Left ventricle myocardium inferior (tissue), 1 donor: Measurements from ENCODE around the gene COL24A1. TPM values are rescaled to one million over a fixed set of nuclear protein-coding genes. Genes with fewer than 3 reads are reported as not detected.

Experiments
- DNase-seq: peaks from one replicate; pipeline ENCODE4 v3.0.0-alpha.2; 2020
- H3K27ac ChIP-seq: fragments of 200-600 bp; replicated peaks from 2 replicates; pipeline ENCODE4 v1.8.0; 2021
- H3K27me3 ChIP-seq: fragments of 200-600 bp; 2 replicates; pipeline ENCODE4 v1.8.0; 2021; ENCODE audit warnings: low read depth
- H3K36me3 ChIP-seq: fragments of 200-600 bp; 2 replicates; pipeline ENCODE4 v1.8.0; 2021
- H3K4me1 ChIP-seq: fragments of 200-600 bp; 2 replicates; pipeline ENCODE4 v1.8.0; 2021
- H3K4me3 ChIP-seq: fragments of 200-600 bp; 2 replicates; pipeline ENCODE4 v1.8.0; 2021; ENCODE audit warnings: mild to moderate bottlenecking, moderate library complexity
- H3K9me3 ChIP-seq: fragments of 200-600 bp; replicated peaks from 2 replicates; pipeline ENCODE4 v1.8.0; 2021
- intact Hi-C: fragments of 100-400 bp; cut with micrococcal nuclease; formaldehyde crosslinking; loops from one replicate; pipeline ENCODE4 v1.11.0; 2022
- total RNA-seq: library from RNA; stranded (reverse); fragmentation: NEBNext Ultra II Directional; extraction: Animal tissue kit (Norgen Biotek cat#: 25700); gene quantifications from one replicate; pipeline ENCODE4 v1.2.1, GENCODE V29; 2021
- TF ChIP-seq, protein P1 (sequence below): fragments of 200-600 bp; IDR thresholded peaks from 2 replicates; pipeline ENCODE4 v1.8.0; 2021; ENCODE audit warnings: antibody characterized with exemption, mild to moderate bottlenecking, borderline replicate concordance
- donor health status: DM: no; HTN: yes; CAD: no; lungs with severe emphysema.

Gene COL24A1
- total RNA-seq, 1 donor from 2014 or later: 0.74 TPM

DNA sequence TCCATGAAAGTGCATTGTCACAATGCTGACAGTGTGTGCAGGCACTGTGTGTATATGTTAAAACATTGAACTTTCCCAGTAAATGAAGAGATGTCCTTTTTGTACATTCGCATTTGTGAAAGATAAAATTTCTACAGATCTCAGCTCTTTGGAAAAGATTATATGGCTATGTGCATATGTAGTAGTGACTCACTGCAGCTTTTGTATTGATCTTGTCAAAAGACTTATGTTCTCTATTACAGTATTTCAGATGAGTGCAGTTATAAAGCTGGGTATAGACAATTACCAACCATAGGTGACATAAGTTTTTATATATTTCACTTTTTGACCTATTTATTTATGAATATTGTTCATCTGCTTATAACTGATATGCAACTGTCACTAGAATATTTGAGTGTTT lies 212.6 kb downstream of the COL24A1 start:
- no peak for DNase-seq
- Histone ChIP-seq H3K4me1 (no peaks in the 10 kb centered on the region), H3K27ac (no peak overlapping the region), H3K27me3 (no peaks in the 10 kb centered on the region), H3K4me3 (no peak overlapping the region), H3K36me3 (no peaks in the 10 kb centered on the region), H3K9me3 (no peaks in the 10 kb centered on the region)
- intact Hi-C loops: no loop called here
- TF ChIP-seq, protein P1, sequence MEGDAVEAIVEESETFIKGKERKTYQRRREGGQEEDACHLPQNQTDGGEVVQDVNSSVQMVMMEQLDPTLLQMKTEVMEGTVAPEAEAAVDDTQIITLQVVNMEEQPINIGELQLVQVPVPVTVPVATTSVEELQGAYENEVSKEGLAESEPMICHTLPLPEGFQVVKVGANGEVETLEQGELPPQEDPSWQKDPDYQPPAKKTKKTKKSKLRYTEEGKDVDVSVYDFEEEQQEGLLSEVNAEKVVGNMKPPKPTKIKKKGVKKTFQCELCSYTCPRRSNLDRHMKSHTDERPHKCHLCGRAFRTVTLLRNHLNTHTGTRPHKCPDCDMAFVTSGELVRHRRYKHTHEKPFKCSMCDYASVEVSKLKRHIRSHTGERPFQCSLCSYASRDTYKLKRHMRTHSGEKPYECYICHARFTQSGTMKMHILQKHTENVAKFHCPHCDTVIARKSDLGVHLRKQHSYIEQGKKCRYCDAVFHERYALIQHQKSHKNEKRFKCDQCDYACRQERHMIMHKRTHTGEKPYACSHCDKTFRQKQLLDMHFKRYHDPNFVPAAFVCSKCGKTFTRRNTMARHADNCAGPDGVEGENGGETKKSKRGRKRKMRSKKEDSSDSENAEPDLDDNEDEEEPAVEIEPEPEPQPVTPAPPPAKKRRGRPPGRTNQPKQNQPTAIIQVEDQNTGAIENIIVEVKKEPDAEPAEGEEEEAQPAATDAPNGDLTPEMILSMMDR: no peak

DNA sequence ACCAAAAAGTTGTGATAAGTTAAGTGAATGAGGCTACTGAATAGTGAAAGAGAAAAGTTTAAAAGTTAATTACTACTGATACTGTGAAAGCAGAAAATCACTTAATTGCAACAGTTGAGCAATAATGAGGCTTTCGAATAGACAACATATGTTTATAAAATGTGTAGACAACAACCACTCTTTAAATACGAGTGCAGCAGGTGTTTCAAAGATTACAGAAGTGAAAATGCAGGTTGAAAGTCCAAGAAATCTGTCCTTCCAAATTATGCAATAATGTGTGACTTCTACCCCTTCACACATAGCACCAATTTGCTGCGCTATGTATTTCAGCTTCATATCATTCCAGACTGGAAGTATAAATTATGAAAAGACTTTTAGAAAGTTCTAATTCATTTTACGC lies 213.0 kb downstream of the COL24A1 start:
- Histone ChIP-seq H3K27me3 (no peaks in the 10 kb centered on the region), H3K4me3 (no peak overlapping the region), H3K4me1 (no peaks in the 10 kb centered on the region), H3K27ac (no peak overlapping the region), H3K36me3 (no peaks in the 10 kb centered on the region), H3K9me3 (no peaks in the 10 kb centered on the region)
- intact Hi-C loops: no loop called here
- TF ChIP-seq, protein P1: no peak
- DNase-seq: no peak

DNA sequence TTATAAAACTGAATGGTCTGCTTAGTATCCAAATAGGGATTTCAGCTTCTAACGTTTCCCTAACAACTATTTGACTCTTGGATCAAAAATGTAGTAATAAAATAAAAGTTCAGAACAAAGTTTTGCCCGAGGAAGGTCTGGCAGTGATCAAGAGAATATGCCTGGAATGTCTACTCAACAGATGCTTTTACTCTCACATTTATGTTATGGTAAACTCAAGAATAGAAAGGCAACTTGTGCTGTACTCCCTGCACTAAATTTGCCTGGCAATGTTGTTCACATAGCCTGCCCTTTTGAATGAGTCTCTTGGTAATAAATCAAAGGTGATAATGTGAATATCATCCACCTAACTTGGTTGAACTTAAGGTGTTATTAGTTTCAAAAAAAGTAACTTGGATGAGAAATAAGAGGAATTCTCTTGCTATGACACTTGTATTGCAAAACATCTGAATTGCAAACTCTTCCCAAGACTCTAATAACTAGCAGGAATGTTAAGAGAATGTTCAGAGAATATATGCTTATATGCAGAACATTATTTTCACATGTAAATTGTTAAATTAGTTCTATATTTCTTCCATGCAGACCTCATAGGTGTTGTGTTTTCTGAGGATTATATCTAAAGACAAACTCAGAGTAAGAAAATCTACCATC lies 215.8 kb downstream of the COL24A1 start:
- no peaks in the 10 kb centered on the region for H3K9me3 ChIP-seq
- no peaks in the 10 kb centered on the region for H3K4me1 ChIP-seq
- H3K27ac ChIP-seq: no peak overlapping the region
- no peaks in the 10 kb centered on the region for H3K27me3 ChIP-seq
- no peaks in the 10 kb centered on the region for H3K36me3 ChIP-seq
- TF ChIP-seq, protein P1: no peak
- no peak overlapping the region for H3K4me3 ChIP-seq
- no peak for DNase-seq
- intact Hi-C loops: no loop called here

DNA sequence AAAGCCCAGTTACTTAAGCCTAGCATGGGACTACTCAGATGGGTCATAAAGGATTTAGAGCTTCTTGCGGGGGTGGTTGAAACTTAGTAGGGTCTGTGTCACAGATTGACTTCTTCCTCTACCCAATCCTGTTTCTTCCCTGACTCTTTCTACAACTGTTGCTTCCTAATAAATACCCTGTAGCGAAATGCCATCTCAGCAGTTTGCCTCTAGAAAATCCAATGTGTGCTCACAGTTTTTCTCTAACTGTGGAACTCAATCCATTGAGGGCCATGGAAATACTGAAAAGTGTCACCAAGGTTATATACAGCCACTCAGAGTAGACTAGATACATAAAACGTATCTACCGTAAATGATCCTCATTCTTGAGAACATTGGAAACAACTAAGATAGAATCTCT lies 217.7 kb downstream of the COL24A1 start:
- no peak for DNase-seq
- no peak overlapping the region for H3K27ac ChIP-seq
- no peaks in the 10 kb centered on the region for H3K4me1 ChIP-seq
- H3K27me3 ChIP-seq: no peaks in the 10 kb centered on the region
- no peaks in the 10 kb centered on the region for H3K9me3 ChIP-seq
- intact Hi-C loops: no loop called here
- H3K36me3 ChIP-seq: no peaks in the 10 kb centered on the region
- no peak overlapping the region for H3K4me3 ChIP-seq
- TF ChIP-seq, protein P1: no peak

DNA sequence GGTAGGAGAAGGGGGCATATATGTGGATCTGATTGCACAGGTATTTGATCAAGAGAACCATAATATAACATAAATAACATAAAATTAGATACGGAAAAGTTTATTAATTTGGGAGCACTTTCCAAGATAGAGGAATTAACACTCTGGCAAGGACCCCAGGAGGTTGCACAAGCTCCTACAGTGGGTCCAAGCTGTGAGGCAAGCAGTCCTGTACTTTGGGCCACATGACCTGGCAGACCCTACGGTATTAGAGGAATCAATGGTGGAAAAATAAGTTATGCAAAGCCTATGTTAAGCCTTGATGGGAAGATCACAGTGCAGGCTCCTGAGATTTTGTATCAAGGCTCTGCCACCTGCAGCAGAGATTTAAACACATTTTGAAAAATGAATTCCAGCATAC lies 220.1 kb downstream of the COL24A1 start:
- DNase-seq: peak; percentile 31
- intact Hi-C loops: no loop called here

More for the DNA sequence above, 220.1 kb downstream of the COL24A1 start:
- no peaks in the 10 kb centered on the region for H3K27me3 ChIP-seq
- H3K9me3 ChIP-seq: no peaks in the 10 kb centered on the region
- H3K27ac ChIP-seq: no peak overlapping the region
- TF ChIP-seq, protein P1: no peak
- no peaks in the 10 kb centered on the region for H3K36me3 ChIP-seq
- H3K4me3 ChIP-seq: no peak overlapping the region
- H3K4me1 ChIP-seq: no peaks in the 10 kb centered on the region
